Measurements from ENCODE around the gene MRPL2.

Gene MRPL2

GRCh38 chr6:43009124-43009523 is 50.1 kb downstream of the MRPL2 start:
- DNase-seq (ENCODE audit: extremely low read depth, low read depth), result no peak
- peak; percentile 33 for TF ChIP-seq CTCF (IDR thresholded peaks at IDR 0.05; ENCODE audit: low read depth, low read length)

GRCh38 chr6:43007126-43007525 is 52.1 kb downstream of the MRPL2 start:
- TF ChIP-seq CTCF (IDR thresholded peaks at IDR 0.05; ENCODE audit: low read depth, low read length), result no peak
- DNase-seq (ENCODE audit: extremely low read depth, low read depth), result no peak

- no peak for TF ChIP-seq CTCF (IDR thresholded peaks at IDR 0.05; ENCODE audit: low read depth, low read length)
- no peak for DNase-seq (ENCODE audit: extremely low read depth, low read depth)
Measured at GRCh38 chr6:43006251-43006650, 53.0 kb downstream of the MRPL2 start.

- TF ChIP-seq CTCF (IDR thresholded peaks at IDR 0.05; ENCODE audit: low read depth, low read length), result no peak
Measured at GRCh38 chr6:43005844-43006243, 53.4 kb downstream of the MRPL2 start.

More at GRCh38 chr6:43005844-43006243, 53.4 kb downstream of the MRPL2 start:
- DNase-seq (ENCODE audit: extremely low read depth, low read depth), result no peak

Data from AG09319 (cell line).